ENCODE results near the gene LRRFIP1.
A peak's percentile ranks its signal among the peaks of the same experiment; 100 is the strongest.
"Not testable (repeated sequence)": the region's sequence is repeated elsewhere in the genome, so short reads cannot be mapped to it uniquely, and the experiment has no call there.

The LRRFIP1 gene

DNA sequence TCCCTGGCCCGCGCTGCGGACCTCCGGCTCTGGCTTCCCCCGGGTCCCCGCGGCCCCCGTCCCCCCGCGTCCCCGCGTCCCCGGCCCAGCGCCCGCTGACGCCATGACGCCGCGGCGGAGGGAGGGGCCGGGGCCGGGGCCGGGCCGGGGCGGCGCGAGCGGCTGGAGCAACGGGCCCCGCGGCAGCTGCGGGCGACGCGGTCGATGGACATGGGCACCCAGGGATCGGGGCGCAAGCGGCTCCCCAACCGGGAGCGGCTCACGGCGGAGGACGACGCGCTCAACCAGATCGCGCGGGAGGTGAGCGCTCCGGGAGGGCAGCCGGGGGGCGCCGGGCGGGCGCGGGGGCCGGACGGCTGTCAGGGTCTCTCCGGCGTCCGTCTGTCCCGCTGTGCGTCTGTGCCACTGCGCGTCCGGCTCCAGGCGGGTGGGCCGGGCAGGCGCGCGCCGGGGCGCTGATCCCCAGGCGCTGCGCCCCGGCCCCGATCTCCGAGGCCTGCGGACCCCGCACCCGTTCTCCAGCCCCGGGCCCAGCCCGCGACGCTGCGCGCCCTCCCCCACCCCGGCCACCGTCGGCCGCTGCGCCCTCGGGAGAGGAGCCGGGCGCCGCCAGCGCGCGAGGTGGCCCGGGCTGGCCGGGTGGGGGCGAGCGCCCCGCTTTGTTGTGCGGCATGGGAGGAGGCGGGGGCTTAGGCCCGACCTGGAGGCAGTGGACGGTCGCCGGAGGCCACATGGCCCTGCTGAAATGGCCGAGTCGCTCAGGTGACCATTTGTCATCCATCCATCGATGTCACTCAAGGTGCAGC is at the start of gene LRRFIP1:
TSS of gene LRRFIP1 (plus strand) at position 147 of the 806 bp plus-strand sequence. CDS start at position 205, 58 bp downstream.
- peak; percentile 19 to 21 for DNase-seq

- no peak for DNase-seq
These were observed 49.2 kb upstream of the LRRFIP1 start for GRCh38 chr2:237577956-237578870.

DNA sequence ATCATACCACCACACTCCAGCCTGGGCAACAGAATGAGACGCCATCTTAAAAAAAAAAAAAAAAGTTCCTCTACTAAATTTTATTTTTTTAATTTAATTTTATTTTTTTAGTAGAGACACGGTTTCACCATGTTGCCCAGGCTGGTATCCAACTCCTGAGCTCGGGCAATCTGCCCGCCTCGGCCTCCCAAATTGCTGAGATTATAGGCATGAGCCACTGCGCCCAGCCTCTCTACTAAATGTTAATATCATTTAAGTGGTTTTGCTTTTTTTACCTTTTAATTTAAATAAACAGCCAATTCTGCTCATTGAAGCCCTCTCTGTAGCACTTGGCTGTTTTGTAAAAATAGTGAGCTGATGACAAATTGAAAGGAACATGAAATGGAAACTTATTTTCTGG is 46.1 kb upstream of the LRRFIP1 start:
- DNase-seq: no peak

GRCh38 chr2:237581751-237582746 is 45.3 kb upstream of the LRRFIP1 start:
- DNase-seq: peak; percentile 42 to 59

DNA sequence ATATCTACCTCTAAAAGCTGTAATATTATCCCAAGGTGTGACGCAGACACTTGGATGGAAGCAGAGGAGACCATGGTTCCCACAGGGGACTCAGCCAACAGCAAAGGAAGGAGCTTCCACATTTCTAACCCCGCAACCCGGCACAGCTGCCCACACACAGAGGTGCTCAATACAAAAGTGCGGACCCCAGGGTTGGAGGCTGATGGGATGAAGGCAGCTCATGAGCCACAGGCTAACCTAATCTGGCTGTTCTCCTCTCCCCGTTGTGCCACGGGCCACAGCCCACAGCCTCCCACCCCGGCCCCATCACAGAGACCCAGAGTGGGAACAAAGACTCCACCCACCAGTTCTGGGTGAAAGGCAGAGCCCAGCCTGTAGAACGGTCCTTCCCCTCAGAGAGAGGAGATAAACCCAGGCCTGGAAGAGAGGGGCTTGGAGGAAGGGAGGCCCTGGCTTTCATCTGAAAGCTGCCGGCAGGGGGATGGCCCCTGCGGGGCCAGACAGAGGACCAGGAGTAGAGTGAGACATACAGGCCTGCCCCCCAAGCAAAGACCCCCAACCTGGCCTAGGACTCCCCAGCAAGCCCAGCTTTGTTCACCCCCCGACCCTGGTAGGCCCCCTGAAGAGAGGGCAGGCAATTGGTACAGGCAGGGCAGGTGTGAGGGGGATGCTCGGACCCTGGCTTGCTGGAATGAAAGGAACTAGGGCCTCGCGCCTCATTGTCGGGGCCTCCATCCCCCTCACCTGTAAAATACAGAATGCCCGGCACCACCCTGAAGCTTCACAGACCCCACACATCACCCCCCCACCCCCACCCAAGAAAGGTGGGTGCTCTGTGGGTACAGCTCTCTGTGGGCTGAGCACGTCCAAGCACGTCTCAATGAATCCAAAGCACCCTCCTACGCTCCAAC is 43.7 kb upstream of the LRRFIP1 start:
- no peak for DNase-seq

GRCh38 chr2:237585590-237586221 is 41.7 kb upstream of the LRRFIP1 start:
- no peak for DNase-seq

DNA sequence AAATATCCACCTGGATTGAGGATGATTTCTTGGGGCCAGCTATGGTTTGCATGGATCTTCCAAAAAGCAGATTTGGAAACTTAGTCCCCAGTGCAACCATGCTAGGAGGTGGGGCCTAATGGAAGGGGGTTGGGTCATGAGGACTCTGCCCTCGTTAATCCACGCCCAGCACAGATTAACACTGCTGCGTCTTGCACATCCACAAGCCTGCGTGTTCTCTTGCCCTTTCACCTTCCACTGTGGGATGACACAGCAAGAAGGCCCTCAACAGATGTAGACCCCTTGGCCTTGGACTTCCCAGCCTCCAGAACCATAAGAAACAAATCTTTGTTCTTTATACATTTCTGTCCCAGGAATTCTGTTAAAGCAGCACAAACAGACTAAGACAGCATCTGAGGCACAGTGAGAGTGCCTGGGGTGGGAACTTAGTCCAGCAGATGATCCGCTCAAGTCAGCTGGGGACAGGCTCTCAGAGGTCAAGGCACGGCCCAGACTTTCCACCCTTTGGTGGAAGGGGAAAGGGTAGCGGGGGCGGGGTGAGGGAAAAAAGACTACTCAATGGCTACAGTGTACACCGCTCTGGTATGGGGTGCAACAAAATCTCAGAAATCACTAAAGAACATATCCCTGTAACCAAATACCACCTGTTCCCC is 39.2 kb upstream of the LRRFIP1 start:
- DNase-seq: no peak

DNA sequence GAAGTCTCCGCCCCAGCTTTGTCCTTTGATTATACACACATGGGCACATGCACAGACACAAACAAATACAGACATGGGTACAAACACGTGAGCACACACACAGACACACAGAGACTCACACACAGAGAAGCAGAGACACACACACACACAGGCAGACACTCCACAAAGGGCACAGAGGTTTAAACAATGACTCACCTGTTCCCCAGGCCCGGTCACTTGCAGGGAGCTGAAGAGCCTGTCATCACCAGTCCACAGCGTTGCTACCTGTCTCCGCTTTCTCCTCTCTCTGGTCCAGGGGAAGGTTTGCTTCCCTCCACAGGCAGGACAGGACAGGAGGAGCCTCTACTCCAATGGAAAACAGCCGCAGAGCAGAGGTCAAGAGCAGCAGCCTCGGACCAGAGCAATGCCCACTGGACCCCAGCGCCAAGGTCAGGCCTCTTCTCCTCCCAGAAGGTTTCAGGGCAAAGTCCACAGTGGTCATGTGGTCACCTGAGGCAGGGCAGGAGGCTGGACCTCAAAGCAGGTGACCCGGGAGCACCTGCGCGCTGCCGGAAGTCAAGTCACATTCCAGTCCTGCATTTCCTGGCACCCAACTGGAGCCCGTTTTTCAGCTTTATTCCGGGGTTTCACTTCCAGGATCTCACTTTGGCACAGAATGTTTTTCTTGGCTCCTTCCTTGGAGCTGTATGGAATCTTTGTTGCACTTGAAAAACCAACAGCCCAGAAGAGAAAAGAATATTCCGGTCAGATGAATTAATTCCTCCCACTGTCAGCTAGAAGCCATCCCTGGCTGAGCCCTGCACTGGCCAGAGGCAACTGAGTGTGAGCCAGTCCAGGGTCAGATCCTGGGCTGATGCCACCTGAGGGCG is 36.9 kb upstream of the LRRFIP1 start, which contains the start of gene RAB17:
TSS of gene RAB17 (minus strand) at position 463 of the 869 bp plus-strand sequence. CDS start 4,580 bp downstream, outside the sequence.
- DNase-seq: no peak

GRCh38 chr2:237591141-237591881 is 36.1 kb upstream of the LRRFIP1 start:
- DNase-seq: peak in 1 of 2 experiments; percentile 25

DNA sequence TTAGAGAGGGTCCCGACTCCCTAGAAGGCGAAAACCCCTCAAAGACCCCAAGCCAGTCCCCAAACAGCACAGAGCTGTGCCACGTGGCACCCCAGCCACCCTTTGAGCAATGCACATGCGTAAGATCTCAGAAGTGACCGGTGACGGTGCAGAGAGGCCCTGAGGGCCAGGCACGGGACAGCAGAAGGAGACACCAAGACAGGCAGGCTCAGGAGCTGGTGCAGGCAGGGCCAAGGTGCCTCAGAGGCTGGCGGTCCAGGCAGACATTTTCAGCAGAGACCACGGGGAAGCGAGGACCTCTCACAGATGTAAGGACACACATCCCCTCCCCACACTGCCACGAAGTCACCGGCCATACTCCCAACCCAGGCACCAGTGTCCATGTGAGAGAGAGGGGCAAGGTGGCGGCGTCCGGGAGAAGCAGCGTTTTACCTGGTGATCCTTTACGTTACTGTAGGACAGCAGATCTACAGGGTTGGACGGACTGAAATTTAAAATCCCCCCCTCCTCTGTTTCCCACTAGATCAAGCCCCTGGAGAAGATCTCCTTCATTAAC is 34.9 kb upstream of the LRRFIP1 start:
- no peak for DNase-seq

DNA sequence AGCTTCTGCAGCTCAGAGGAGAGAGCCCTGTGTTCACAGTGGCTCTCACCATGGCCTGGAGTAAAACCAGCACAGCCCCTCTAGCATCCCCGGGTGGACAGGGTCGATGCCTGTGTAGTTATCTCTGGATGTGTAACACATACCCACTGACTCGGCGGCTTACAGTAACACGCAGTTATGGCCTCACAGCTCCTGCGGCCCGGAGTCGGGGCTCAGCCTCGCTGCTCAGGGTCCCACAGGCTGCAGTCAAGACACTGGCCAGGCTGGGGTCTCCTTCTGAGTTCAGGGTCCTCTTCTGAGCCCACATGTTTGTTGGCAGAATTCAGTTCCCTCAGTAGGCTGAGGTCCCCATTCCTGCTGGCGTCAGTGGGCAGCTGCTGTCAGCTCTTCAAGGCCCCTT is 34.4 kb upstream of the LRRFIP1 start:
- DNase-seq: no peak

GRCh38 chr2:237593596-237594320 is 33.6 kb upstream of the LRRFIP1 start:
- no peak for DNase-seq

DNA sequence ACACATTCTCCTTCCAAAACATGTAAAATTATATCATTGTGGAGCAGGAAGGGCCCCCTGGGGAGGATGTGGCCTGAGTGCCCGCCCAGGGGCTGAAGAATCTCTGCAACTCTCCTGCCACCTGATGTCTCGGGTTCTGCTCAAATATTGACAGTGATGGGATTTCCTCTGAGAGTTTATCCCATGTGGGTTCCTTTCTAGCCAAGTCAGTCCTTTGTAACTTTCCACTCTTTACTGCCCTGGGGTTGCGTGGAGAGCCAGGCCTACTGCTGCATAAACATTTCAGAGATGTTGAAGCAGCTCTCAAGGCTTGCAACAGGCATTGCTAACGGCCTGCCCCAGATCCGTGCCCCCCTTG is 32.9 kb upstream of the LRRFIP1 start:
- DNase-seq: no peak

GRCh38 chr2:237595829-237596519 is 31.4 kb upstream of the LRRFIP1 start:
- not testable (repeated sequence) for DNase-seq

DNA sequence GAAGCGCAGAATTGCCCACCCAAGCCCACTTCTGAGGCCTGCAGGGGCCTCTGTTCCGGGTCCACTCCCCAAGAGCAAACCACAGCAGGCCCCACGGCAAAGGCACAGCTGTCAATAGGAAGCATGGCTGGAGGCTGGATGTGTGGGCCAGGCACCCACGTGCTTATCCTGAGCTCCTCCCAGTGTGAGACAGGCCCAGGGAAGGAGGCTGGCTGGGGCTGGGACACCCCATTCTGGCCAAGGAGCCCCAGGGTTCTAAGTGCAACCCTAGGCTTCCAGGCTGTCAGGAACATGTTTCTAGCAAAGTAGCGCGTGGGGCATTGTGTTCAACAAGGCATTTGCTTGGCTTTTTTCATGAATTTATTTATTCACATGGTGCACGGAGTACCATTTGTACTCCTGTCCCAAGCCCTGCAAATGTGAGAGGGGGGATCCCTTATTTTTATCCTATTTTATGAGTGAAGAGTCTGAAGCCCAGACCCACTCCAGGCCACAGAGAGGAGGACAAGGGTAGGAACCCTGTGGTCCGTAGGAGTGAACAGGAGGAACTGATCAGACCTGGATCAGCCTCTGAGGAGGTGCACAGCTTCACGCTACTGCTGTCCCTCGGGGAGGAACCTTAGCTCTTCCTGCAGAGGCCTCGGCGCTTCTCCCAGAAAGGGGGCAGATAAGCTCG is 30.7 kb upstream of the LRRFIP1 start:
- DNase-seq: no peak
